GM13976 (cell line): ENCODE data around the gene GPR55.

ENCODE experiments used
- DNase-seq: peaks from one replicate; pipeline ENCODE4 v3.0.0; 2012; ENCODE audit warnings: low spot score
- CTCF ChIP-seq: IDR thresholded peaks from 2 replicates; pipeline ENCODE4 v1.5.1; 2012; ENCODE audit warnings: borderline replicate concordance, mild to moderate bottlenecking; ENCODE audit not compliant: insufficient read depth; ENCODE audit errors: extremely low read depth, missing control alignments, control extremely low read depth
- in situ Hi-C: fragments of 300-500 bp; cut with MboI; formaldehyde crosslinking; loops from one replicate; pipeline ENCODE4 v1.12.0; 2022; ENCODE audit warnings: low sequenced_read_pairs, mixed read lengths, inconsistent platforms; ENCODE audit not compliant: unreplicated experiment

GPR55 gene

DNA sequence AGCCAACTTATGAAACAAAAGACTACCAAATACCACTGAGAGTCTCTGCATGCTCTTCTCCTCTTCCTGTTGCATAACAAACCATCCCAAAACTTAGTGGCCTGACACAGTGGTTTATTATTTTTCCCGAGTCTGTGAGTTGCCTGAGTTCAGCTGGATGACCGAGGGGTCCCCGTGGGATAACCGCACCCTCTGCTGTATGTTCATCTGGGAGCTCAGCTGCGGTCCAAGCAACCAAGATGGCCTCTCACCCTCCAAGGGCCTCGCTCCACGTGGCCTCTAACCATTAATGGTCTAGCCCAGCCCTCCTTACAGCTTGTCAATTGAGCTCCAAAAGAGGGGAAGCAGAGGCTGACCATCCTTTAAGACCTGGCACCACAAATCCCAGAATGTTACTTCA, 43.2 kb downstream of the GPR55 start:
- no peak for DNase-seq
- in situ Hi-C loops: no loop called here
- no peak for TF ChIP-seq CTCF

DNA sequence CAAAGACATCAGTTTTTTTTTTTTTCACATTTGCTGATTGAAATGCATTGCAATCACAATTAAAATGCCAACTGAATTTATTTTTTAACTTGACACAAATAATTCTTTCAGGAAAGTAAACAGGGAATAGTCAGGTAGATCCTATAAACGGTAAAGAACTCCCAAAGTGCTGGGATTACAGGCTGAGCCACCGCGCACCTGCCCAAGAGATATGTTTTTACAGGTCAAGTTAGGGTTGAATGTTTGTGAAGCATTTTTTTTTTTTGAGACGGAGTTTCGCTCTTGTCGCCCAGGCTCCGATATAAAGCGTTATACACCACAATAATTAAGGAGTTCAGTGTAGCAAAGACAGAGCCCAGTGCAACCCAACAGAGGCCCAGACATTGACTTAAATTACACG, 45.2 kb downstream of the GPR55 start:
- no peak for DNase-seq
- no peak for TF ChIP-seq CTCF
- in situ Hi-C loops: no loop called here

DNA sequence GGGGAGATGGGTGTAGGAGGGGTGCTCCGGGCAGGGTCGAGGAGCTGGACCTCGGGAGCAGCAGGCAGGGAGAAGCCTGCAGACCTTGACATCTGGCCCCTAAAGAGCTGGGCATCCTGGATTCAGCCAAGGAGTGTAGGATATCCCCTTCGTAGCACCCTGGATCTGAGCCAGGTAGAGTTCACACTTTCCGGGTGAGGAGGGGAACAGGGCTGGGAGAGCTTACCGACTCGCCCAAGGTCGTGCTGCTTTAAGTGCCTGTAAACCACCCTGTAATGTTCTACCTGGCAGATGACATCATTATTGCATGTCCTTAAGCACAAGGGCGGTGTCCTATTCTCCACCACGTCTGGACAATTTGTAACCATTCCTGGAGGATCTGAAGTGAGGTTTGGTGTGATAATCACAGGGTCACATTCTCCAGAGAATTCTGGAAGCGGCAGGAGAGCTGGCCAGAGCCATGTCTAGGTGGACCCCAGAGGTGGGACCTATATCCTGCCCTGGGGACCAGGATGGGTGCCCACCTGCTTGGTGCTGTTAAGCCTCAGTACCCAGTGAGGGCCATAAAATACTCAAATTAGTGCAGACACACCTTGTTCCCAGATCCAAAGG, 45.7 kb downstream of the GPR55 start:
- TF ChIP-seq CTCF: no peak
- in situ Hi-C loops: no loop called here
- no peak for DNase-seq

GRCh38 chr2:230878599-230879188, 46.3 kb downstream of the GPR55 start:
- no peak for TF ChIP-seq CTCF
- no peak for DNase-seq
- in situ Hi-C loops: no loop called here

DNA sequence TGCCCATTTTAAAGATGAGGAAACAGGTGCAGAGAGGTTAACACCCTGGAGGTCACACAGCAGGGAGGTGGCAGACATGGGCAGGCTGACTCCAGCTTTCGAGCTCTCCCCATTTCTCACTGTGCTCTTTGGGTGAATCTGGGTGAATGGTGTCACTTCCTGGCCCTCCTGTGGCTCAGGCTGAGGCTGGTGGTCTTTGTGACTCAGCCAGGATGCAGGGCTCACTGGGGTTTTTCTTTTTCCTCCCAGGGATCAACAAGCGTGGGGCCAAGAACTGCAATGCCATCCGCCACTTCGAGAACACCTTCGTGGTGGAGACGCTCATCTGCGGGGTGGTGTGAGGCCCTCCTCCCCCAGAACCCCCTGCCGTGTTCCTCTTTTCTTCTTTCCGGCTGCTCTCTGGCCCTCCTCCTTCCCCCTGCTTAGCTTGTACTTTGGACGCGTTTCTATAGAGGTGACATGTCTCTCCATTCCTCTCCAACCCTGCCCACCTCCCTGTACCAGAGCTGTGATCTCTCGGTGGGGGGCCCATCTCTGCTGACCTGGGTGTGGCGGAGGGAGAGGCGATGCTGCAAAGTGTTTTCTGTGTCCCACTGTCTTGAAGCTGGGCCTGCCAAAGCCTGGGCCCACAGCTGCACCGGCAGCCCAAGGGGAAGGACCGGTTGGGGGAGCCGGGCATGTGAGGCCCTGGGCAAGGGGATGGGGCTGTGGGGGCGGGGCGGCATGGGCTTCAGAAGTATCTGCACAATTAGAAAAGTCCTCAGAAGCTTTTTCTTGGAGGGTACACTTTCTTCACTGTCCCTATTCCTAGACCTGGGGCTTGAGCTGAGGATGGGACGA, 47.1 kb downstream of the GPR55 start:
- no peak for DNase-seq
- in situ Hi-C loops: no loop called here
- TF ChIP-seq CTCF: no peak

GRCh38 chr2:230877116-230877758, 47.8 kb downstream of the GPR55 start:
- no peak for TF ChIP-seq CTCF
- in situ Hi-C loops: no loop called here

More at GRCh38 chr2:230877116-230877758, 47.8 kb downstream of the GPR55 start:
- peak; percentile 15 for DNase-seq
